Hepatocyte (in vitro differentiated cells): ENCODE measurements around the gene CEP83.

ENCODE experiments used
- CTCF ChIP-seq: fragments of 200-600 bp; sonication (generic); IDR thresholded peaks from 2 replicates; pipeline ENCODE4 v1.5.1; 2016; ENCODE audit warnings: antibody characterized with exemption, mild to moderate bottlenecking; ENCODE audit not compliant: poor library complexity
- EZH2phosphoT487 ChIP-seq: fragments of 200-600 bp; sonication (generic); IDR thresholded peaks from one replicate; pipeline ENCODE4 v1.6.1; 2018; ENCODE audit warnings: antibody characterized with exemption, mild to moderate bottlenecking, low read depth, moderate library complexity; ENCODE audit not compliant: unreplicated experiment, severe bottlenecking

GRCh38 chr12:94507455-94507854 lies 47.8 kb upstream of the CEP83 start:
- TF ChIP-seq CTCF (no peak), EZH2phosphoT487 (no peak)
